Motor neuron (in vitro differentiated cells): ENCODE results near the gene FRMPD2. TPM values are rescaled to one million over a fixed set of nuclear protein-coding genes. Genes with fewer than 3 reads are reported as not detected.

Experiments used
- ATAC-seq, 8 experiments: fragments of 200-7000 bp; cut with Tn5 transposase; replicated peaks in 6 of 8; 2 replicates each; pipeline ENCODE4 v1.8.0; 2021; ENCODE audit warnings: mild to moderate bottlenecking in 8 of 8, moderate library complexity in 8 of 8
- H3K27ac ChIP-seq, 2 donors: fragments of 250-450 bp; sonication (Bioruptor Pico); 2 replicates each; pipeline ENCODE4 v1.9.0; 2021; ENCODE audit warnings: antibody characterized with exemption in 2 of 2, mild to moderate bottlenecking in 2 of 2, moderate library complexity in 1 of 2
- H3K4me1 ChIP-seq, 2 donors: fragments of 250-450 bp; sonication (Bioruptor Pico); replicated peaks in 1 of 2; 2 replicates each; pipeline ENCODE4 v1.6.1; 2021; ENCODE audit warnings: antibody characterized with exemption in 2 of 2, mild to moderate bottlenecking in 2 of 2, moderate library complexity in 1 of 2
- H3K4me3 ChIP-seq, 5 donors: fragments of 250-450 bp; sonication (Bioruptor Pico); 2 replicates each; pipeline ENCODE4 v1.9.0; 2021; ENCODE audit warnings: antibody characterized with exemption in 5 of 5, mild to moderate bottlenecking in 5 of 5, moderate library complexity in 4 of 5
- WGBS, 10 experiments: fragments of 450-650 bp; shearing (Covaris generic); methylation state at CpG; one replicate each; pipeline ENCODE4 v1.0.0; 2022; 5-methylcytosine and 5-hydroxymethylcytosine counted together
- in situ Hi-C, 9 experiments: fragments of 400-800 bp; cut with MboI; loops; one replicate each; pipeline ENCODE4 v1.15.0; 2021; ENCODE audit warnings: low sequenced_read_pairs in 9 of 9, low pct_unique_long_range_greater_than_20kb in 2 of 9; ENCODE audit not compliant: unreplicated experiment in 9 of 9
- total RNA-seq, 8 experiments: library from RNA; unstranded; fragments of 300-600 nt; gene quantifications; 2 replicates each; pipeline versions ENCODE4 v1.2.3 to v1.2.4, GENCODE V29; 2022

The FRMPD2 gene
- total RNA-seq, 8 experiments from 2014 or later: 0.11 to 12.8 (median 0.85) TPM

DNA sequence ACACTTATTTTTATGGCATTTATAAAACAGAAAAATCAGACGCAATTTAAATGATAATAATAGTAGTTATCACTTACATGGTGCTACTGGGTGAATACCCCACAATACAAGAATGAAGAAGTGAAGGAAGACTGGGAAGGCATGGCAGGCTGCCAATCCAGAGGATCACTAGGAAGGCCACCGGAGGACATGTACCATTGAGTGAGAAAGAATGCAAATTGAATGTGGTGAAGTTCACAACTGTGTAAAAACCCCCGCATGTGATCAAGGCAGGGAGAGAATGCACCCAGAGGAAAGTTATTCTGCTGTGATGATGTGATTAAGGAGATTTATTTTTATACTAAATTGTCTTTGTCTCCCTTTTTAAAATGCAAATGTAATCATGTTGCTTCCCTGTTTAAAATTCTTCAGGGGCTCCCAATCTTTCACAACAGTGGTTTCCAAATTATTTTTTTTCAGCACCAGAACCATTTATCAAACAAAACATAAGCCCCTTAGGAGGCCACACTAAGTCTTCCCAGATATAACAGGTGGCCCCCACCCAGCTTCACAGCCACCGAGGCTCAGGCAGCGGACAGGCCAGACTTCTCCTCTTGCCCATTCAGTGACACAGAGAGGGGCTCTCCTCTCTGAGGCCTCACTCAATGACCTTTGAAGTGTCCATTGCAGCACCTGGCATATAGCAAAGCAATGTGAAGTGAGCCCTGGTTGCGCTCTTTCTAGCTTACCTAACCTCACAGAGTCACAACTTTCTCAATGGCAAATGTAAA is 59.6 kb downstream of the FRMPD2 start:
- no peak overlapping the region for H3K4me3 ChIP-seq
- no peaks in the 10 kb centered on the region for H3K4me1 ChIP-seq
- in situ Hi-C loops: no loop called here
- H3K27ac ChIP-seq: no peak overlapping the region
- 28 to 92% (median 77%) methylated on average over 1 to 6 of the region's 6 CpGs for WGBS, 10 experiments
- ATAC-seq: peak in 5 of 8 experiments; percentile 66 to 90 (median 80)

DNA sequence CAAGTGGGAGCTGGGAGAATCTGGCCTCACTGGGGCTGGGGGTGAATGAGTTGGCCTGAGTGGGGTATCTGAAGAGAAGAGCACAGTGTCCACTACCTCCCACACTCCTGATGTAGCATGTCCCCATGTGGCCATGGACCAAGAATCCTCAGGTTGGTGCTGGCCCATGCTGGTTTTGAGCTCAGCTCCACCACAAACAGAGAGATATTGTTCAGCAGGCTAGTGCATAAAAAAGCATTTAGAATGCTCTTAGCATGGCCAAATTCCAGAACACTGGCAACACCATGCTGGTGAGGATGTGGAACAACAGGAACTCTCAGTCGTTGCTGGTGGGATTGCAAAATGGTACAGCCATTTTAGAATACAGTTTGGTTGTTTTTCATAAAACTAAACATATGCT is 61.4 kb downstream of the FRMPD2 start:
- no peak overlapping the region for H3K4me3 ChIP-seq
- no peak for ATAC-seq
- no peak overlapping the region for H3K27ac ChIP-seq
- no peaks in the 10 kb centered on the region for H3K4me1 ChIP-seq
- 0 to 100% (median 57%) methylated on average over 1 of the region's 1 CpG; no CpG with 5 or more reads in 3 of the 10 experiments for WGBS, 10 experiments
- in situ Hi-C loops: no loop called here

DNA sequence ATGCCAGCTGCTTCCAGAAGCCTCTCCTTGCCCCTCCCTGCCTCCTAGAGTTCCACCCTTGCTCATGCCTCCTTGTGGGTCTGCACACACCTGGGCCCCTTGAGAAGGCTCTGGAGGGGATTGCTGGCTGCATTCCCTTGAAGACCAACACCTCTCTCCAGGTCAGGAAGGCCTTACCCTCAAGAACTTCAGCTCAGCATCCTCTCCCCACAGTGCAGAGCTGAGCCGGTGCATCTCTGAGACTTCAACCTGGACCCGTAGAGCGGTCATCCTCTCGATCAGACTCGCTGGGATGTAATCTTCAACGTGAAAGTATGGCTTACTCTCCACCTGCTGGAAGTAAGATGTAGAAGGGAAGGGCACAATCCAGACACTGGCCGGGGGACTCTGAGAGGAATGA is 62.7 kb downstream of the FRMPD2 start:
- 34 to 92% (median 85%) methylated on average over 1 to 7 of the region's 7 CpGs; no CpG with 5 or more reads in 6 of the 10 experiments for WGBS, 10 experiments
- no peak overlapping the region for H3K27ac ChIP-seq
- no peak for ATAC-seq
- in situ Hi-C loops: no loop called here
- H3K4me1 ChIP-seq: peaks cover under 1% of the 10 kb centered on the region in 2 donors
- H3K4me3 ChIP-seq: no peak overlapping the region

DNA sequence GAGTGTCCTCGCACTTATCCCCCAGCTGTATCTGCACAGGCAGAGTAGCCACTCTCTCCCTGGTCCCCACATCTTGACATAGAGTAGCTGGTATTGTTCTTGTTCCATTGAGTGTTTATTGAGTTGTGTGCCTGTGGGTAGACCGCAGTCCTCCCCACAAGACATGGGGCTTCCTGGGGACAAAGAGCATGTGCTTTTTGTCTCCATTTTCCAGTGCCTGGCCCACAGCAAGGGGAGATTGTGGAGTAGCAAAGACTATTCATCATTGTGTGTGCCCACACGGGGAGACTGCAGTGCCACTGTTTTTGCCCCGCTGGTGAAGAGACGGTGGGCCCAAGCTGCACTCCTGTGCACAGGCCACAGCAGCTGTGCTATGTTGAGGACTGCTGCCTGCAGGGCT is 63.5 kb downstream of the FRMPD2 start:
- no peak overlapping the region for H3K27ac ChIP-seq
- H3K4me1 ChIP-seq: peaks cover 7% of the 10 kb centered on the region in 2 donors
- in situ Hi-C loops: no loop called here
- no peak for ATAC-seq
- 50 to 100% (median 94%) methylated on average over 1 to 3 of the region's 5 CpGs; no CpG with 5 or more reads in 4 of the 10 experiments for WGBS, 10 experiments
- H3K4me3 ChIP-seq: no peak overlapping the region

DNA sequence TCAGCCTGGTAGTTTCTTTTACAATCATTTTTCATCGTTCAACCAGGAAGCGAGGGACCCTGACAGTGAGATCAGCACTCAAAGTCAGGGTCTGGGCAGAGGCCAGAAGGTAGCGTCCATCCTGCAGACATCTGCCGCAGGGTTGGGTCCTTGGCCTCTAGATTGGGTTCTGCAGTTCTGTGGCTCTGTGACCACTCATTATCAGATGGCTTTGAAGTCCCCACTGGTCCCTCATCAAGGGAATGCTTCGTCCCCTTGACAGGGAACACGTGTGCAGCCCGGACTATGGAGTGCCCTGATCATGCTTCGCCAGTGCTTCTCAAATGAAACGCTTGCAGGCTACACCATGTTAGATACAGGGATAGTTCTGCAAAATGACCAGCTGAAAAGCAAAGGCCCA is 64.1 kb downstream of the FRMPD2 start:
- ATAC-seq: peak in 1 of 8 experiments; percentile 8
- WGBS, 10 experiments: 54 to 100% (median 95%) methylated on average over 1 to 7 of the region's 9 CpGs; no CpG with 5 or more reads in 4 of the 10 experiments
- Histone ChIP-seq H3K4me3 (no peak overlapping the region), H3K27ac (no peak overlapping the region), H3K4me1 (peaks cover 7% of the 10 kb centered on the region in 2 donors)
- in situ Hi-C loops: no loop called here

DNA sequence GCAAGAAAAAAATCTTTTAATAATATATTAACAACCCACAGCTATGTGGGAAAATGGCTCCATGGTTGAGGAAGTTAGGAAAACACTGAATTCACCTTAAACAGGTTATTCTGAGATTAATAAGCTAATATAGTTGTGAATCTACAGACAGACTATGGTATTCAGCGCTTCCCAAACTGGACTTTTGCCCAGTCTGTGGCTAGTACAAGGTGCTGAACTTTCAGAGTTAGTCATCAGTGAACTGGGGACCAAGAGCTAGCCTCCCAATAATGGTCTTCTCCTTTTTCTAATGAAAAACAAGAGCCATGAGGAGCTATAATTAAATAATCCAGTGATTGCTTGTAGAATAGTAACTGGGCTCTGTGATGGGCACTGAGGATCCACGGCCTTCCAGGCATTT is 65.3 kb downstream of the FRMPD2 start:
- Histone ChIP-seq H3K4me3 (no peak overlapping the region), H3K4me1 (peaks cover 7% of the 10 kb centered on the region in 2 donors), H3K27ac (no peak overlapping the region)
- 21 to 100% (median 64%) methylated on average over 1 to 2 of the region's 2 CpGs; no CpG with 5 or more reads in 3 of the 10 experiments for WGBS, 10 experiments
- ATAC-seq: peak in 1 of 8 experiments; percentile 9
- in situ Hi-C loops: no loop called here

DNA sequence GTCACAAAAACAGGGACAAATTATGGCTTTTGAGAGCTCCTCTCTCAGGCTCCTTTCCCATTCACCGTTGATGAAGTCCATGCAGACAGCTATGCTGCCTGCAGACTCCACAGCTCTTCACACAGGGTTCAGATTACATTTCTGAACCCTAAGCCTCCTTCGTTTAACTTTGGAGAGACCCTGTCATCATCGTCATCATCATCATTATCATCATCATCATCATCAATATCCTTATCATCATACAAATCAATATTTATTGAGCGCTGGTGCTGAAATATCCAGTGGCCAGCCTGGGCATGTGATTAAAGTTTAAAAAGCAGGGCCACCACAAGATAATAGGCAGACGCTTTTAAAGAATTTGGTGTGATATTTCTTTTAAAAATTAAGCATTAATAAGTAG is 66.6 kb downstream of the FRMPD2 start:
- no peak overlapping the region for H3K4me3 ChIP-seq
- in situ Hi-C loops: no loop called here
- no peak for ATAC-seq
- H3K27ac ChIP-seq: no peak overlapping the region
- peaks cover 7% of the 10 kb centered on the region in 2 donors for H3K4me1 ChIP-seq
- WGBS, 10 experiments: 8 to 100% (median 89%) methylated on average over 1 to 5 of the region's 5 CpGs

DNA sequence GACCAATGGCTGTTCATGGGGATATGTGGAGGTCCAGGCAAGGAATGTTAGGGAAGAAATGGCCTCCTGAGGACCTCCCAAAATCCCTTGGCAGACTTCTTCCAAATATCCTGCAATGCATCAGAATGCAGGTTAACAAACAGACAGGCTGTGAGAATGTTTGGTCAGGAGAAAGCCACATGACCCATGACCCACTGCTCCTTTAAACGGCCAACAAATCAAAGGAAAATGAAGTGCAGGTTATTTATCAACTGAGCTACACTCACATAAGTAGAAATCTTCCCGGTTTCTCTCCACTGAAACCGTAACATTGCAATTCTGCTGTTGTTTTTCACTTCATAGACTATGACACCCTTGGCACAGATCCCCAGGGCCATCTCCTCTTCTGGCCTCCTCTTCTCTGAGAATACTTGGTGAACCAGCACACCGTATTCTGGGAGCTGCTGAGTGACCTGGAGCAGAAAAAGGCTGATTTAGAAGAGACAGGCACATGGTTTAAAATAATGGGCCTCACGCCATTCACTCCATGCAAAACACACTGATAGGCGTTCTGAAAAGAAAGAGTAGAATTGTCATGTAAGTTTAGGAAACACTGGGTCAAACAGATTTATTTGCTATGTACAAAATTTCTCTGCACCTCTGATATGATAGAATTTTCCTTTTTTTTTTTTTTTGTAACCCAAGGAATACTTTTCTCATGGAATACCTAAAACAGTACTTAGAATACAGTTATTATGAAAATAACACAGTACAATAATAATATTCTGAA is 67.8 kb downstream of the FRMPD2 start:
- no peak overlapping the region for H3K27ac ChIP-seq
- WGBS, 10 experiments: 22 to 90% (median 68%) methylated on average over 3 to 6 of the region's 6 CpGs; no CpG with 5 or more reads in 1 of the 10 experiments
- H3K4me3 ChIP-seq: no peak overlapping the region
- ATAC-seq: no peak
- H3K4me1 ChIP-seq: peaks cover 7% of the 10 kb centered on the region in 2 donors
- in situ Hi-C loops: no loop called here

DNA sequence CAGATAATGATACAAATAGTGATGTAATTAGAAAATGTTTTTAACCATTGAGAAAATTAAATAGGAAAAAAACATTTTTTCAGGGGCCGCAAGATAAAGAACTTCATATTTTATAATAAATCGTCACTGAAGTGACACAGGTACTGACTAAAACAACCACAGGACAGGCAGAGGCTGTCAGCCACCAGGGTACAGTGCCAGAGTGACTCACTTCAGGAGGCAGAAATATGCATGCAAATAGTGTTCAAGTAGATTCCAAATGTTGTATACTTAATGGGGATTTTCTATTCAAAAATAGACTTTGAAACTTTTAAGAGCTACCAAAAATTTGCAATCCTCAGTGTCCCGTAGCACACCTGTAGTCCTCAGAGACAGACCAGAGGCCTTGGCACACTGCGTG is 68.6 kb downstream of the FRMPD2 start:
- Histone ChIP-seq H3K4me1 (peaks cover 7 to 9% of the 10 kb centered on the region in 2 donors), H3K27ac (no peak overlapping the region), H3K4me3 (no peak overlapping the region)
- in situ Hi-C loops: no loop called here
- WGBS, 10 experiments: 62 to 100% (median 90%) methylated on average over 1 to 4 of the region's 4 CpGs
- peak in 2 of 8 experiments; percentile 48 to 76 for ATAC-seq

DNA sequence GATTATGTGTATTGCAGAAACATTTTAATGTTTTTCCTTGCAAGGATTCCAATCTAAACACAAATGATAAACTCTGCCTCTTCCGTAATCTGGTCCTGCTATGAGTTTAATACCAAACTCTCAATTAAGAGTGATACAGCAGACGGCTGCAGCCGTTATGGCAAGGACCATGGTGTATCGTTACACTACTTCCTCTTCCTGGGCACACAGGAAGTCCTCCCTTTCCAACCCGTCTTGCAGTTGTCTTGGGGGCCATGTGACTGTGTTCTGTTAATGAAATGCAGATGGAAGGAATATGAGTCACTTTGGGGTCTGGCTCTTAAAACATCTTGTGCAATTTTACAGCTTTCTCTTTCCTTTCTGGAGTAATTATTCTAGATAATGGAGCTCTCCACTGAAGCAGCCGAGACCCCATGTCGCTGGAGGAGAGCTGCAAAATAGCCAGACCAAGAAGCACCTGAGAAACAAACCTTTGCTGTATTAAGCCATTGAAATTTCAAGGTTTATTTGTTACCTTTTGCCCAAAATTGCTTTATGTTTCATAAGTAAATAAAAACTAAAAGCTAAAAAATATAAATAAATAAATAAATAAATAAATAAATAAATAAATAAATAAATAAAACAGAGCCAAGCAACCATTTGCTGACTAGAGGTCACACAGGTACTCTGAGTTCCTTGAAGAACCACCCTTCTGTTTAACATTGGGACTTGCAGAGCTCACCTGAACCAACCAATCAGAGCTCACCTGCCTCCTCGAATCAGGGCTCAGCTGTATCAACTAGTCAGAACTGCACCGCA is 74.7 kb downstream of the FRMPD2 start:
- H3K4me1 ChIP-seq: peaks cover 2 to 3% of the 10 kb centered on the region in 2 donors
- in situ Hi-C loops: no loop called here
- H3K4me3 ChIP-seq: no peak overlapping the region
- peak in 5 of 8 experiments; percentile 35 to 99 (median 64) for ATAC-seq
- no peak overlapping the region for H3K27ac ChIP-seq
- WGBS, 10 experiments: 6 to 100% (median 88%) methylated on average over 2 to 9 of the region's 9 CpGs

DNA sequence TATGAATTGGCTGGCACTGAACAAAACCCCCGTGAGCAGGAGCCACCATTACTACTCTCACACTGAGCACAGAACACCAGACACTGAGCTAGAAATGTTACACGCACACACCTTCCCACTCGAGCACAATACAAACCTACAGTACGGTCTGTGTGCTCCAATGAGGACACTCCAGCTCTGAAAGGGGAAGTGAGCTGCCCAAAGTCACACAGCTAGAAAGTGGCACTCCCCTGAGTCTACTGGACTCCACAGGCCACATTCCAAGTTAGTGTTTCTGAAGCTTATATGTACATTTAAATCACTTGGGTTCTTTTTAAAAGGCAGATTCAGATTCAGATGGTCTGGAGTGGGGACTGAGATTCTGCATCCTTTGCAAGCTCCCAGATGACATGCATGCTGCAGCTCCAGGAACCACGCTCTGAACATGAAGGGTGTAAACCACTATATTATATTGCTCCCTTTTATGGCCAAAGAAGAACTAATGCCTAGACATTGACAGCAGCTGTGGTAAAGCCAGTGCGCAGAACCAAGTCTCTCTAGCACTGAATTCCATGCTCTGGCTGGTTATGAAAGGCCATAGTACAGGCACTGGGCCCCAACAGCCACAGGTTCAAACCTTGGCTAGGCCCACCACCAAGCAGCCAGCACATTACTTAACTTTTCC is 77.1 kb downstream of the FRMPD2 start:
- ATAC-seq: peak in 1 of 8 experiments; percentile 18
- WGBS, 10 experiments: 0 to 100% (median 83%) methylated on average over 1 to 6 of the region's 6 CpGs; no CpG with 5 or more reads in 2 of the 10 experiments
- H3K4me3 ChIP-seq: no peak overlapping the region
- H3K4me1 ChIP-seq: peaks cover 2 to 11% of the 10 kb centered on the region in 2 donors
- in situ Hi-C loops: no loop called here
- no peak overlapping the region for H3K27ac ChIP-seq

DNA sequence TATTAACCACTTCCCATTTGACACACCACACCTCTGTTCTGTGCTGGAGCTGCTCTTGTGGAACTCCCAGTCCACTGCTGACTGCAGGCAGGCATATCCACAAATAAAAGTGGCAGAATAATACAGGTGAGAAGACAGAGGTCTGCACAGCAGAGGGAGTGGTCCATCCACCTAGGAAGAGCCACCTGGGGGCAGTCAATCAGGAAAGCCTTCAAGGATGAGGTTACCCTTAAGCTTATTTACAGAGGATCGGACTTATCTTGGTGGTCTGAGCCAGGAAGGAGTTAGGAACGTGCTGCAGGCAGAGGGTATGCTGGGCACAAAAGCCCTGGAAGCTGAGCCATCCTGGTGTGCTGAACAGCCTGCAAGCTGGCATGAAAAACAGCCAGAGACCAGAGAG is 78.7 kb downstream of the FRMPD2 start:
- in situ Hi-C loops: no loop called here
- H3K4me3 ChIP-seq: no peak overlapping the region
- H3K27ac ChIP-seq: no peak overlapping the region
- peaks cover 0 to 11% of the 10 kb centered on the region in 2 donors for H3K4me1 ChIP-seq
- ATAC-seq: no peak
- WGBS, 10 experiments: 0 to 93% (median 52%) methylated on average over 1 to 2 of the region's 2 CpGs; no CpG with 5 or more reads in 4 of the 10 experiments
